ENCODE results near the gene TLCD4.
"Not testable (repeated sequence)": the region's sequence is repeated elsewhere in the genome, so short reads cannot be mapped to it uniquely, and the experiment has no call there.

The TLCD4 gene, protein sequence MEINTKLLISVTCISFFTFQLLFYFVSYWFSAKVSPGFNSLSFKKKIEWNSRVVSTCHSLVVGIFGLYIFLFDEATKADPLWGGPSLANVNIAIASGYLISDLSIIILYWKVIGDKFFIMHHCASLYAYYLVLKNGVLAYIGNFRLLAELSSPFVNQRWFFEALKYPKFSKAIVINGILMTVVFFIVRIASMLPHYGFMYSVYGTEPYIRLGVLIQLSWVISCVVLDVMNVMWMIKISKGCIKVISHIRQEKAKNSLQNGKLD

DNA sequence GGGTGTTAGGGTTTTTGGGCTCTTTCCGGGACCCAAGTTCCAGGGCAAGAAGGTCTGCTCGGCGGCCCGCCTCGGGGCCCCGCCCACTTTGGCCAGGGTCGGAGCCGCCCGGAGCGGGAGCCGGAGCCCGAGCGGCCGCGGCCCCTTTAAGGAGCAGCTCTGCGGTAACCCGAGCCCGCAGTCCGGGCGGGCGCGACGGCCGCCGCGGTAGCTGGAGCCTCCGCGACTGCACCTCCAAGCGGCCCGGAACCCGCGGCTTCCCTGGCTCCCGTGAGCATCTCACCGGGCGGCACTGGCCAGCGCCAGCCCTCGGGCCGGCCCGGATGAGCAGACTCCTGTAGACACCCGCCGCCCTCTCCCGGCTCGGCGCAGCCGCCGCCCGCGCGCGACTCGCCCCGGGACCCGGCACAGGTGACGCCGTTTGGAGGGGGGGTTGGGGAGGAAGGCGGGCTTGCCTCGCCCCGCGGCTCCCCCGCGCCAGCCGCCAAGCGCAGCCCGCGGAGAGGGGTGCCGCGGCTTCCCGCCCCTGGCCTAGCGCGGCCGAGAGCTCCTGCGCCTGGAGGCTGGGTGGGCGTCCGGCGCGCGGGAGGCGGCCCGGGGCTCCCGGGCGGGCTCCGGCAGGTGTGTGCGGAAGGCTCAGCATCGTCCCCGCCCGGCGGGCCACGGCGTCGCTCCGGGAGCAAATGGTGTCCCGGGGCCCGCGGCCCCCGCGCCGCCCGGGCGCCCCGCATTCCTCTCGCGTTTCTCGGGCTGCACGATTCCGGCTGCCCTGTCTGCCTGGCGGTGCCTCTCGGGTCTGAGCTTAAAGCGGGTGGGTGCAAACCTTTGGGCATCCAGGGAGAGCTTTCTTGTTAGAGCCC, at the start of gene TLCD4:
Gene TLCD4 (plus strand): TSS at position 149 of the 860 bp plus-strand sequence. CDS start 26,547 bp downstream, outside the sequence.
- peak; percentile 79 for DNase-seq

DNA sequence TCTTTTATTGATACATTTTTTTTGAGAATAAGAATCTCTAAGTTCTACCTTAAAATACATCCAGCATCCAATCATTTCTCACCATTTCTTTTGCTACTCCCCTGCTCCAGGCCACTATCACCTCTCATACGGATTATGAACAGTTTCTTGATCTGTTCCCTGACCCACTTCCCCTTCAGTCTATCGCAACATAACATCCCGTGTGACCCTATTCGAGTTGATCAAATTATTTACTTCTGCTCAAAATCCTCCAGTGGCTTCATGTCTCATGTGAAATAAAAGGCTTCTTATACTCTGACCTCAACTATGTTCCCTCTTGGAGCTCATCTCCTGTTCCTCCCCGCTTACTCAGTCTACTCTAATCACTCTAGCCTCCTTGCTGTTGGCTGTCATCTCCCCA, 49.6 kb upstream of the TLCD4 start:
- no peak for DNase-seq

DNA sequence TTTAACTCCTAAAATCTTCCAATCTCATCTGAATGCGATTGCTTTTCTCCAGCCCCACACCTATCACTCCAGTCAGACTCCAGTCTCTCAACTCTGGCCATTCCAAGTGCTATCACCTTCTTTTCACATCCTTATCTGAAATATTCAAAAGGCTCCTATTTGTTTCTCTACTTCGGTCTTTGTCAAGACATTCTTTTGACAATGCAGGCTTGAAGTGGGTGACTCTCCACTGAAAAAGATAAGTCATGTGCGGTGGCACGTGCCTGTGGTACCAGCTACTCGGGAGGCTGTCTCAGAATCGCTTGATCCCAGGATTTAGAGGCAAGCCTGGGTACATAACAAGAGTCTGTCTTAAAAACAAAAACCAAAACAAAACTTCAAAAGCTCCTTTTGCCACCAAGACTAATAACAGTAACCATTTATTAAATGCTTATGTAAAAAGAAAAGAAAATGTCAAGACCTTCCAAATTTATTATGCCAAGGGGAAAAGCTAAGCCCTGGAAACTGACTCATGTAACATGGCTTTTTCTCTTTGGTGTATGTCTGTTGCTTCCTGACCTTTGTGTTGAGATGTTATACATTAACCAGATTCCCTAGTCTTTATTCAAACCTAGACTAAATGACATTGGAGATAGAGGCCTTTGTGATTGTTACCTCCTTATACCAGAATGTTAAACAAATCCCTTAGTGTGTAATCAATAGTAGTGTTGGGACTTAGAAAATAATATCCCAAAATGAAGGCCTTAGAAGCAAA, 48.0 kb upstream of the TLCD4 start:
- no peak for DNase-seq

DNA sequence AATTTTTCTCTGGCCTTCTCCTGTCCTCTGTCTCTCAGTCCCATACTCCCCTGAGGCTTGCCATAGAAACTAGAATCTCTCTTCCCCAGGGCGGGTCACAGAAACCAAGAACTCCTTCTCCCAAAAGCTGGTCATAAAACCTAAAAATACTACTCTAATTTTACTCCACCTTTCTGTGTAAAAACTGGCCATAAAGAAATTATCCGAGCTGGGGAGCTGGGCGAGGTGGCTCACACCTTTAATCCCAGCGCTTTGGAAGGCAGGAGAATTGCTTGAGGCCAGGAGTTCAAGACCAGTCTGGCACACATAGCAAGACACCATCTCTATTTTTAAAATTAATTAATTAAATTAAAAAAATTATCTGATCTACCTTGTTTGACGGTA, 47.5 kb upstream of the TLCD4 start:
- no peak for DNase-seq

DNA sequence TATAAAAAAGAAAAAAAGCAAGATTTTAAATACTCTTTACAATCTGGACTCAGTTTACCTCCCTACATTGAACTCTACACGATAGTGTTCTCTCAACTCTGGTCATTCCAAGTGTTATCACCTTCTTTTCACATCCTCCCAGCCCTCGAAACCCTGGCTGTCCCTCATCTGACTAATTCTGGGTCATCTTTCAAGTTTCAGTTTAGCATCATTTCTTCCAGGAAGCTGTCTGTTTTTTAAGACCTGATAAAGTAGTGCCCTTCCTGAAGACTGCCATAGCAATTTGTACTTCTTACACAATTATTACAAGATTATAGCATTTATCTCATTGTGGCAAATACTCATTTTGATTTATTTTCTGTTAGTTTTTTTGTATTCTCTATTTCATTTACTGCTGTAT, 45.6 kb upstream of the TLCD4 start:
- no peak for DNase-seq

DNA sequence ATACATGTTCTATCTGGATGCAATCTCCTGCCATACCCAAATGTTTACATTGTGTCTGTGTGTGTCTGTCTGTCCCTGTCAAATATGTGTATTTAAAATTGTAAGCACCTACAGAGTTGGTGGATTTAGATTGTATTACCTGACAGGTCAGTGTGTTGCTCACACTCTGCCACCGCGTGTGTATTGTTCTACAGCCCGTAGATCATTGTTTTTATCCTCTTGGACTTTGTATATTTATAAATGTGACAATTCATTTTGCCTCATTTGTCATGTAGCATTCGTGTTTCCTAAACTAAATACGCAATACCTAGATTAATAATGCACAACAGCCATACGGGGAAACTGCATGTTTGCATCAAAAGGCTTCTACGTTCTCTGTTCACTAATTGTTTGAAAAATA, 45.0 kb upstream of the TLCD4 start:
- DNase-seq, result no peak

DNA sequence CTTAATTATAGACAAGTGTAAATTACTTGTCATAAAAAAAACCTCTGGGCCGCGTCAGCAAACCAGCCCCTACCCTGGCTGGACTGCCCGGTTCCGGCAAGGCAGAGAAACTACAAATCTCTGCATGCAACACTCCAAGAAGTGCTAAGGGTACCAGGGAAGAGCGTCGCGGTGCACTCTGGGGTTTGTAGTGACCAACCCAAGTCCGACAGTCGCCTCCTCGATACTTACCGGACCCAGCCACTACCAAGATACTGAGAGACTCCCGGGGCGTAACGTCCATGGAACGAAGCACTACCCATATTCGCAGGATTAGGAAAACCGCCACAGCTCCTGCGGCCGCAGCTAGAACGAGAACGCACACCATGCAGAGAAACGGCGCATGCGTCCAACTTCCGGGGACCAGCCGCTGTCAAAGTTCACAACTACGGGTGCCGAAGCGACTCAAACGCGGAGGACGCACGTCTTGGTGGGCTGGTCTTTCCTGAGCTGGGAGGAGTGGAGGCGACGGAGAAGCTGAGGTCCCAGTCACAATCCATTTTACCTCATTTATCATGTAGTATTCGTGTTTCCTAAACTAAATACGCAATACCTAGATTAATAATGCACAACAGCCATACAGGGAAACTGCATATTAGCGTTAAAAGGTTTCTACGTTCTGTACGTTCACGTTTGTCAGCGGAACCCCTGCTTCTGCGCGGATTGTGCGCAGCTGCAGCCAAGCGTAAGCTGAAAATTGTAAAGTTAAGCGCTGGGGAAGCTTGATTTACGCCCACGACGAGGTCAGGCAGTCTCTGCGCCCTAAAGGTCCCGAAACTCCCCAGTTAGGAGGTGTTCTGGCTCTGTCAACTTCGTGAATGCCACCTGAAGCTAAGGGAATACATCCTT, 44.4 kb upstream of the TLCD4 start, which contains the start of gene ALG14:
Gene ALG14 (minus strand): TSS at position 420 of the 888 bp plus-strand sequence. CDS start 53 bp downstream, at position 367.
- peak; percentile 98 for DNase-seq

DNA sequence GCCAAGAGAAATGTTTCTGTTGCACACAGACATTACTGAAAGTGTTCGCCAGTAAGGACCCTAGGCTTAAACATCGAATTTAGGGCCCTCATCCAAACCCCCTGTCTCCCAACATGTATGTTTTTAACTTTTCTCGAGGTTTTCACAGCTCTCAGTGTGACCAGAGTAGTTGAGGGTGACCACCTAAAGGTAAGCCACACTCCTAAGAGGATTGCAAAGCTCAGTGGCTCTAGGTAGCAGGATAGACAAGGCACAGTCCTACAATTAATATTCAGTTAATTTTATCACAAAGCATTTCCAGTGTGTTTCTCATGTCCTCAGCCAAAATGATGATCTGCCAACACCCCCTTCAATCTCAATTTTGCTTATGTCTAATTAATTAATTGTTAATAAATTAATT, 43.7 kb upstream of the TLCD4 start:
- no peak for DNase-seq

DNA sequence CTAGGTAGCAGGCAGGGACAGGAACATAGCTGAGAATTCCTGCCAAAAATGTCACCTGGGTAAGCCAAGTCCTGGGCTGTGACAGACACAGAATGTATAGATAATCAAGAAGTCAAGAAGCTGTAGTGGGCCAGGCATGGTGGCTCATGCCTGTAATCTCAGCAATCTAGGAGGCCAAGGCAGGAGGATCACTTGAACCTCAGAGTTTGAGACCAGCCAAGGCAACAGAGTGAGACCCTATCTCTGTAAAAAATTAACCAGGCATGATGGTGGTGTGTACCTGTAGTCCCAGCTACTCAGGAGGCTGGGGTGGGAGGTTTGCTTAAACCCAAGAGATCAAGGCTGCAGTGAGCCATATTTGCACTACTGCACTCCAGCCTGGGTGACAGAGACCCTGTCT, 41.1 kb upstream of the TLCD4 start:
- no peak for DNase-seq

DNA sequence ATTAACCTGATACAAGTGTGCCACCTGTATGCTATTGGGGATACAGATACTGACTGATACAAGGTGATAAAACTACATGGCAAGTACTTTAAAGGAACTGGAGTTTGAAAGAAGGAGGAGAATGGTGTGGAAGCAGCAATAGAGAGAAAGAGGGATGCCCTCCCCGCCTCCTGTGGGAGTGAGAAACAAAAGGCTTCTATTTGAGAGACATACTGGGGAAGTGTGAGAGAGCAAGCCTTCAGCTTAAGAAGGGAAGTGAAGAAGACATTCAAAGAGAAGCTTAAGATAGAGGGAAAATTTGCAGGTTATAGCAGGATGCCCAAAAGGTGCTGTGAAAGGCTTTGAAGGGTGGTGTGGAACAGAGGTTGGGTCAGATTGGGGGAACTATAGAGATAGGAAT, 36.7 kb upstream of the TLCD4 start:
- no peak for DNase-seq

DNA sequence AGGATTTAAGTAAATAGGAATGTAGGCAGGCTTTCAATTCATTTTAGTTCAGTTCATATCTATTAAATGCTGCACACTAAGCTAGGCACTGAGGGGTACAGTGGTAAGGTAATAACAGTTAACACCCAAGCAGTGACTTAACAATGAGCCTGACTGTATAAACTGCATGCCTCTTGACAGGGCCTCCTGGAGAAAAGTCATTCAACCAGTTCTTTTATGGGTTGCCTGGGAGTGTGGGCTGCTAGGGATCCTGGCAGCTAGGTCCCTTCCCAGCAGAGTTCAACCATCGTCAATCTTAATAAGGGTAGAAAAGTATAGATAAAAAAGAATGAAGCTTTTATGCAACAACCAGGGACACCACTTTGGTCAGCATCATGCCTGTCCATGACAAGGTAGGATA, 36.3 kb upstream of the TLCD4 start:
- no peak for DNase-seq

DNA sequence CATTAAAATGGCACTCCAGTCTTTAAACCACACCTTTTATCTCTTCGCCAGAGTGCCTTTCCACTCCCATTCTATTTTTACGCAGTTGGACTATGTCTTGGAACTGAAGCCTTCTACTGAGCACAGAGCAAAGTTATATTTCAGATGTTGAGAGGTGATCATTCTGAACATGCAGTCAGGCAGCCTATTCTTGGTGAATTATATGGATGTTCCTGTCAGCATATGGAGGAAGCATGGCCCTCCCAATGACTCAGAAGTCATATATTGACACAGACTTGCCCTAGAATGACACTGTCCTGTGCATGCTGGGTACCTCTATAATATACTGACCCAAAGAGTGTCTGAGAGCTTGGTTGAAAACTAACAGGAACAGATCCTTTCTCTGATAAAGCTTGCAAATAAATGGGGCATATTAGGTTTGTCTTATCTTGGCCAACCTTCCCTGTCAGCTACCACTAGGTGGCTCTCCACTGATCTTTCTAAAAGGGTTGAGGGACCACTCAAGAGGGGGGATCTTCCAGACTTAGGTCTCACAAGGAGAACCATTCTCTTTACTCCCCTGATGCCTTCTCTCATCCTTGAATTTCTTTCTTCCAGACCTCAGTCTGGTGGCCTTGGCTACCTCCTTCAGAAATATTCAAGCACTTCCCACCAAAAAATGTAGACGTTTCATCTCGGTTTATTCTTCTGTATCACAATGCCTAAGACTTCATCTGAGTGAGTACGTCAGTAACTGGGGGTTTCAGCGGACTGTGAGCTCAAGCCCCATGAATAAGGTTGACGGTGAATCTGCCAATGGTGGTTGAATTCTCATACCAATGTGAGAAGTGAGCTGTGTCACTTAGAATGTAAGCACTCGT, 32.6 kb upstream of the TLCD4 start:
- DNase-seq, result no peak

DNA sequence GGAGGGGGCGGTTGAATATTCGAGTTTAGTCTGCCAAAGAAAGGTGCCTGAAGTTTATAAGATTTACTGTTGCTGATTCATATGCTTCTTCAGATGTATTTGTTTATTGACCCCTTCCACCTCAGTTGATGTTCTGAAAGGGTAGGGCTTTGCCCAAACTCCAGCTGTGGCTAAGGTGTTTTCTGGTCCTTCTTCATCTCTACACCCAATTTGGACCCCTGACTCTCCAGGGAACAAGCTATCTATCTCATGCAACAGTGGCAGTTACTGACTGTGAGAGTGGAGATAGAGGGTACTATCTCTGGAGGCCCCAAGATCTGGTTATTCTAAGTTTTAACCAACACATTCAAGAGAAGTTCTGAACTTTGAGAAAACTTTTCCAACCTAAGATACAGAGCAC, 31.8 kb upstream of the TLCD4 start:
- DNase-seq, result no peak

DNA sequence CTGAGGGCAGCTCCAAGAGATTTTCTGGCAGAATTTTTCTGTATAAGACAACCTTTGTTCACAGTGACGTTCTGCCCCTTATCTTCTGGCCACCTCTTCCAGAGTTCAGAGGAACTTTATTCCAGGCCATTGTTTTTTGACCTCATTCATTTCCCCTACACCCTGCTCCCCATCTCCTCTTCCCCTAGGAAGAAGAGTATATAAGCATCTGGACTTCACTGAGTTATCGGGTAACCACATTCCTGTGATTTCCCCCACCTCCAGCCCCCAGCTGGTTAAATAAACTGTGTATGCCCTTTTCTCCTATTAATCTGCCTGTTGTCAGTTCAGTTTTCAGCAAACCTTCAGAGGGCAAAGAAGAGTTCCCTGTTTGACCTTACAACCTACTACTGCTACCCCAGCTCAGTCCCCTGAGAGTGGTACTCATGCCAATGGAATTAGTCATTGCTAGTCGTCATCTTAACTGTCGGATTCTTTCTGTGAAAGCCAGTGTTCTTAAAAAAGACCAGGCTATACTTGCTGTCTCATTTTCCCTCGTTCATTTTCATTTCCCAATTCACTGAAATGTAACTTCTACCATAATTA, 30.1 kb upstream of the TLCD4 start:
- DNase-seq, result no peak

DNA sequence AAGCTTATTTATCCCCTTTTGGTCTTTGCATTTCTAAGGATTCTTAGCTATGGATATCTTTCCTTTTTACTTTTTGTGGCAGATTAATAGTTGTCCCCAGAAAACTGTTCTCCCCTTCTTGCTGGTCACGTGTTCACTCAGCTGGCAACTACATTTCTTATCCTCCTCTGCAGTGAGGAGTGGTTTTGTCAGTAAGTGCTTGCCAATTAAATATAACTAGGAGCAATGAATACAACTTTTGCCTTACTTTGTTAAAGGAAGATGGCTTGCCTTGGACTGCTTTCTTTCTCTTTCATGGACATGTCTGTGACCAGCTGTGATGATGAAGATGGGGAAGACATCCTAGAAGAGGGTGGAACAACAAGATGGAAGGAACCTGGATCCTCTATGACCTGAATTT, 28.9 kb upstream of the TLCD4 start:
- no peak for DNase-seq

DNA sequence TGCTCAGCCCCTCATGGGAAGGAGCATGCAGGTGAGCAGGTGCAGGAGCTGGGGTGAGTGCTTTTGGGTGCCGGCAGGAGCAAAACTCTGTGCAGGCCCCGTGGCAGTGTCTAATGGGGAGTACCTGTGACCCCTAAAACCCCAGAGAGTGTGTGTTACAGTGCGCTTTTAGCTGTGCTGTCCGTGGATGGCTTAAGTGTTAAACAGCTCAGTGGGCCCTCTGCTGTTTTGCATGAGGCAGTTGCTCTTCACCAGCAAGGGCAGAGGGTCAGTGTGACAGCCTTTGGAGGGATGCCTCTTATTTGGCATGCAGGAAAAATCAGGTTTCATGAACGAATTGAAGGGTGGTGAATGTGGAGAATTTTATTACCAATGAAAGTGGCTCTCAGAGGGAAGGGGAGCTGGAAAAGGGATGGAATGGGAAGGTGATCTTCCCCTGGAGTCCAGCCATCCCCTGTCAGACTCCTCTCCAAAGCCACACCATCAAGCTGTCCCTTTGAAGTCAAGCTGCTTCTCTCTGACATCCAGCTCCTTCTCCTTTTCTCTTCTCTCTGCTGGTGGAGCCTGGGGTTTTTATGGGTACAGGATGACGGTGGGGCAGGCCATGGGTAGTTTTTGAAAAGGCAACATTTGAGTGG, 27.4 kb upstream of the TLCD4 start:
- no peak for DNase-seq

DNA sequence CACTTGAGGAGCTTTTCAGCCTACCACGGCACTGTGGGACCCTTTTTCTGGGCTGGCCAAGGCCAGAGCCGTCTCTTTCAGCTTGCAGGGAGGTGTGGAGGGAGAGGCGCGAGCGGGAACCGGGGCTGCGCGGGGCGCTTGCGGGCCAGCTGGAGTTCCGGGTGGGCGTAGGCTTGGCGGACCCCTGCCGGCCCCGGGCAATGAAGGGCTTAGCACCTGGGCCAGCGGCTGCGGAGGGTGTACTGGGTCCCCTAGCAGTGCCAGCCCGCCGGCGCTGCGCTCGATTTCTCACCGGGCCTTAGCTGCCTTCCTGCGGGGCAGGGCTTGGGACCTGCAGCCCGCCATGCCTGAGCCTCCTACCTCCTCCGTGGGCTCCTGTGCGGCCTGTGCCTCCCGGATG, 25.9 kb upstream of the TLCD4 start:
- not testable (repeated sequence) for DNase-seq

DNA sequence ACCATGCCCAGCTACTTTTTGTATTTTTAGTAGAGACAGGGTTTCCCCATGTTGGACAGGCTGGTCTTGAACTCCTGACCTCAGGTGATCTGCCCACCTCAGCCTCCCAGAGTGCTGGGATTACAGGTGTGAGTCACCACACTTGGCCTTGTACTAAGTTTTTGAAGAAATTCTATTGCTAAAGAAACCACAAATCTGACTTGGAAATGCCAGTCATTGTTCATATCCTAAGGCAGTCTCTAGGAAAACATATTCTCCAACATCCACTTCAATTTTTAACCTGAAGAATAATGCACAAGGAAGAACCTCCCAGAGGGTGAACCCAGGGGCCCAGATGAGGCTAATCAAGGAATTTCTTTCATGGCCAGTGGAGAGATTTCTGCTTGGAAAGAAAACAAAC, 24.3 kb upstream of the TLCD4 start:
- not testable (repeated sequence) for DNase-seq

DNA sequence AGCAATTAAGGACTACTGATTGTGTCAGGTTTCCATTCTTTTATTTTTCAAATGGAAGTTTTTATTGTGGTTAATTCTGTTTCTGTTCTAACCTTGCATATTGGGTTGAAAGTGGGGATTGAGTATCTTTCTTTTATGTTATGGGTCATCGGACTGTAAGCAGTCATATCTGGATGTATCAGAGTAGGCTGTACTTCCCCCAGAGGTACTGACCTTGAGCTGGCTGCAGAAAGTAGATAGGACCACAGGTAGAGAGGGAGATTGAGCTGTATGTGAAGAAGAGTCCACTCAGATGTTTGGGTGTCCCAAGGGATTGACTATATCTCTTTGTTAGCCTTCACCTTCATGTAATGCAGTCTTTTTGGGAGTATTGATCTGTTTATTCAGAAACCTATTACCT, 23.9 kb upstream of the TLCD4 start:
- DNase-seq, result no peak

DNA sequence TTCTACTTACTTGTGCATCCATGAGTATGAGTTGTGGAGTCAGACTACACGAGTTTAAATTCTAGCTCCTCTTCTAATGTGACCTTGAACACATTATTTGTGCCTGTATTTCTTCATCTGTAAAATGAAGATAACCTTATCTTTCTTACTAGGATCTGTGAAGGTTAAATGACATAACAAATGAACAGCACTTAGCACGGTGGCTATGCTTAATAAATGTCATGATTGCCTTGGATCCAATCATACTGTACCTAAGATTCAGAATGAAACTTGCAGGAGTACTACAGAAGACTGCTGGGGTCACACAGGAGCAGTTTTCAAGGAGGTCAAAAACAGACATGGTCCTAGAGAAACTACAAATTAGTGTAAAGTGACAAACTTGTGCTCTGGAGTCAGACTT, 22.2 kb upstream of the TLCD4 start:
- DNase-seq, result no peak

DNA sequence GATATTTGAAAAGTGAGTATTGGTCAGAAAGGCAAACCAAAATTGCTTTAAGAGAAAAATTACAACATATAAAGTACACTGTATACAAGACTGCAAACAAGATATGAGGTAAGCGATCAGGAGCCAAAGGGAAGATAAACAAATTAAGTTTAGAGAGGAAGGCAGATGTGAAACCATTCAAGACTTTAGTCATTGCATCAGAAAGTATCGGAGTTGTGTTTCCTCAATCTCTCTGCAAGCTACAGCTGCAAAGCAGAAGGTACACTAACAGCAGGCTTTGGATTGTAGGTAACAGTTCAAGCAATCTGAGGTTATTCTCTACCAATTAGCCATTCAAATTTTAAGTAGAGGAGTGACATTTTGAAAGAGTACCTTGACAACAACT, 21.3 kb upstream of the TLCD4 start:
- DNase-seq, result no peak

Measured in NCI-H526 treated with DMSO at 0.1 percent for 48 hours (cell line).